ENCODE results near the gene NRXN3. TPM values are rescaled to one million over a fixed set of nuclear protein-coding genes. Genes with fewer than 3 reads are reported as not detected.

The NRXN3 gene
- total RNA-seq, 1 experiment from 2014 or later = not detected

GRCh38 chr14:78417532-78417931, 247.4 kb downstream of the NRXN3 start:
- intact Hi-C loops (cut with micrococcal nuclease; ENCODE audit: unreplicated experiment) (no loop called here), in situ Hi-C loops (cut with HindIII; ENCODE audit: low pct_unique_long_range_greater_than_20kb, low sequenced_read_pairs) (no loop called here)
- H3K4me3 ChIP-seq (ENCODE audit: low read depth in 2 of 2, low read length in 2 of 2) = no peak overlapping the region
- no peaks in the 10 kb centered on the region for H3K9me3 ChIP-seq (ENCODE audit: control insufficient read depth, insufficient read depth, low read depth, low read length)
- no peak overlapping the region for H3K27ac ChIP-seq (ENCODE audit: low read length)
- ChIA-PET POLR2A (no interaction called here), CTCF (no interaction called here)
- H3K27me3 ChIP-seq (ENCODE audit: control insufficient read depth, insufficient read depth, low read length) = no peaks in the 10 kb centered on the region
- BruUV-seq (replicated peaks) = no TSS peak
- no peaks in the 10 kb centered on the region for H3K4me1 ChIP-seq (ENCODE audit: control insufficient read depth, insufficient read depth, low read length)
- H3K36me3 ChIP-seq (ENCODE audit: control insufficient read depth, insufficient read depth, low read length) = no peaks in the 10 kb centered on the region
- DNase-seq (ENCODE audit: low read depth, low spot score) (no peak), ATAC-seq (no peak)
- TF ChIP-seq CTCF (IDR thresholded peaks at IDR 0.05) (no peak), SIN3A (IDR thresholded peaks at IDR 0.05; ENCODE audit: borderline replicate concordance, insufficient read depth, low read depth, low read length) (no peak), TCF7L2 (IDR thresholded peaks at IDR 0.05; ENCODE audit: low read depth, low read length) (no peak), POLR2AphosphoS5 (IDR thresholded peaks at IDR 0.05; ENCODE audit: low read depth, low read length) (no peak)
- TF ChIP-seq, protein P1, sequence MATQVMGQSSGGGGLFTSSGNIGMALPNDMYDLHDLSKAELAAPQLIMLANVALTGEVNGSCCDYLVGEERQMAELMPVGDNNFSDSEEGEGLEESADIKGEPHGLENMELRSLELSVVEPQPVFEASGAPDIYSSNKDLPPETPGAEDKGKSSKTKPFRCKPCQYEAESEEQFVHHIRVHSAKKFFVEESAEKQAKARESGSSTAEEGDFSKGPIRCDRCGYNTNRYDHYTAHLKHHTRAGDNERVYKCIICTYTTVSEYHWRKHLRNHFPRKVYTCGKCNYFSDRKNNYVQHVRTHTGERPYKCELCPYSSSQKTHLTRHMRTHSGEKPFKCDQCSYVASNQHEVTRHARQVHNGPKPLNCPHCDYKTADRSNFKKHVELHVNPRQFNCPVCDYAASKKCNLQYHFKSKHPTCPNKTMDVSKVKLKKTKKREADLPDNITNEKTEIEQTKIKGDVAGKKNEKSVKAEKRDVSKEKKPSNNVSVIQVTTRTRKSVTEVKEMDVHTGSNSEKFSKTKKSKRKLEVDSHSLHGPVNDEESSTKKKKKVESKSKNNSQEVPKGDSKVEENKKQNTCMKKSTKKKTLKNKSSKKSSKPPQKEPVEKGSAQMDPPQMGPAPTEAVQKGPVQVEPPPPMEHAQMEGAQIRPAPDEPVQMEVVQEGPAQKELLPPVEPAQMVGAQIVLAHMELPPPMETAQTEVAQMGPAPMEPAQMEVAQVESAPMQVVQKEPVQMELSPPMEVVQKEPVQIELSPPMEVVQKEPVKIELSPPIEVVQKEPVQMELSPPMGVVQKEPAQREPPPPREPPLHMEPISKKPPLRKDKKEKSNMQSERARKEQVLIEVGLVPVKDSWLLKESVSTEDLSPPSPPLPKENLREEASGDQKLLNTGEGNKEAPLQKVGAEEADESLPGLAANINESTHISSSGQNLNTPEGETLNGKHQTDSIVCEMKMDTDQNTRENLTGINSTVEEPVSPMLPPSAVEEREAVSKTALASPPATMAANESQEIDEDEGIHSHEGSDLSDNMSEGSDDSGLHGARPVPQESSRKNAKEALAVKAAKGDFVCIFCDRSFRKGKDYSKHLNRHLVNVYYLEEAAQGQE (IDR thresholded peaks at IDR 0.05; ENCODE audit: insufficient read depth in 1 of 2, low read depth in 2 of 2, low read length in 1 of 2) = no peak

GRCh38 chr14:78424311-78424710, 254.1 kb downstream of the NRXN3 start:
- intact Hi-C loops (cut with micrococcal nuclease; ENCODE audit: unreplicated experiment) = no loop called here
- BruUV-seq (replicated peaks) = no TSS peak

More at GRCh38 chr14:78424311-78424710, 254.1 kb downstream of the NRXN3 start:
- no peaks in the 10 kb centered on the region for H3K4me1 ChIP-seq (ENCODE audit: control insufficient read depth, insufficient read depth, low read length)
- no peak for TF ChIP-seq SIN3A (IDR thresholded peaks at IDR 0.05; ENCODE audit: borderline replicate concordance, insufficient read depth, low read depth, low read length)
- no peak for TF ChIP-seq TCF7L2 (IDR thresholded peaks at IDR 0.05; ENCODE audit: low read depth, low read length)
- no peak for TF ChIP-seq CTCF (IDR thresholded peaks at IDR 0.05)
- TF ChIP-seq, protein P1 (IDR thresholded peaks at IDR 0.05; ENCODE audit: insufficient read depth in 1 of 2, low read depth in 2 of 2, low read length in 1 of 2) = no peak
- no peak for TF ChIP-seq POLR2AphosphoS5 (IDR thresholded peaks at IDR 0.05; ENCODE audit: low read depth, low read length)
- H3K27ac ChIP-seq (ENCODE audit: low read length) = no peak overlapping the region
- no peak overlapping the region for H3K4me3 ChIP-seq (ENCODE audit: low read depth in 2 of 2, low read length in 2 of 2)
- DNase-seq (ENCODE audit: low read depth, low spot score) (no peak), ATAC-seq (no peak)
- no peaks in the 10 kb centered on the region for H3K27me3 ChIP-seq (ENCODE audit: control insufficient read depth, insufficient read depth, low read length)
- ChIA-PET CTCF (no interaction called here), POLR2A (no interaction called here)
- H3K36me3 ChIP-seq (ENCODE audit: control insufficient read depth, insufficient read depth, low read length) = no peaks in the 10 kb centered on the region
- in situ Hi-C loops (cut with HindIII; ENCODE audit: low pct_unique_long_range_greater_than_20kb, low sequenced_read_pairs) = no loop called here
- H3K9me3 ChIP-seq (ENCODE audit: control insufficient read depth, insufficient read depth, low read depth, low read length) = no peaks in the 10 kb centered on the region

All from Panc1 (cell line).